H1 (cell line): ENCODE measurements around the gene MCF2L2. TPM values are rescaled to one million over a fixed set of nuclear protein-coding genes. Genes with fewer than 3 reads are reported as not detected.

Experiments used
- CTCF ChIA-PET: fragments of 300-600 bp; sonication (Branson Sonifier 250); formaldehyde crosslinking; loops from one replicate; lab custom pipeline; 2021; ENCODE audit not compliant: partially characterized antibody; lab: Charles Lee
- POLR2A ChIA-PET: fragments of 300-600 bp; sonication (Branson Sonifier 250); formaldehyde crosslinking; loops from one replicate; lab custom pipeline; 2021; ENCODE audit warnings: inconsistent platforms; ENCODE audit not compliant: partially characterized antibody; lab: Charles Lee
- DNase-seq, 2 experiments: peaks; one replicate each; pipeline versions ENCODE4 v3.0.0 to v3.0.0-alpha.2; 2010 to 2022; ENCODE audit warnings: low spot score in 2 of 2, low read depth in 1 of 2, mixed read lengths in 1 of 2
- FAIRE-seq: peaks from 2 replicates; lab custom pipeline; 2011; peaks lifted over from hg19 to GRCh38; lab: Jason Lieb, UNC
- H2AFZ ChIP-seq: 2 replicates; pipeline ENCODE4 v1.8.1; 2012; ENCODE audit warnings: low read length, inconsistent platforms
- H2AK5ac ChIP-seq: 2 replicates; pipeline ENCODE4 v1.6.1; 2013; ENCODE audit warnings: low read depth, low read length
- H2BK120ac ChIP-seq: replicated peaks from 2 replicates; pipeline ENCODE3; 2013; ENCODE audit warnings: low read depth, low read length, inconsistent platforms
- H2BK12ac ChIP-seq: 2 replicates; pipeline ENCODE4 v1.6.1; 2013; ENCODE audit warnings: low read depth, low read length
- H2BK15ac ChIP-seq: 2 replicates; pipeline ENCODE4 v1.6.1; 2013; ENCODE audit warnings: low read length
- H2BK20ac ChIP-seq: 2 replicates; pipeline ENCODE4 v1.6.1; 2013; ENCODE audit warnings: low read length
- H2BK5ac ChIP-seq: 2 replicates; pipeline ENCODE4 v1.6.1; 2013; ENCODE audit warnings: low read depth, low read length
- H3K14ac ChIP-seq: 2 replicates; pipeline ENCODE4 v1.6.1; 2013; ENCODE audit warnings: inconsistent platforms; ENCODE audit not compliant: insufficient read length
- H3K18ac ChIP-seq: 2 replicates; pipeline ENCODE4 v1.6.1; 2013; ENCODE audit warnings: low read length; ENCODE audit errors: extremely low read depth
- H3K23ac ChIP-seq: 2 replicates; pipeline ENCODE4 v1.6.1; 2013; ENCODE audit warnings: inconsistent platforms; ENCODE audit not compliant: insufficient read length
- H3K23me2 ChIP-seq: 2 replicates; pipeline ENCODE4 v1.6.1; 2013; ENCODE audit warnings: low read depth, low read length
- H3K27ac ChIP-seq: 2 replicates; pipeline ENCODE4 v1.6.1; 2011; ENCODE audit warnings: low read depth, low read length, inconsistent platforms
- H3K27me3 ChIP-seq, 4 experiments: replicated peaks in 1 of 4; 1 replicate in 1 of 4; 2 replicates in 3 of 4; pipeline versions ENCODE4 v1.6.1 to v1.8.1; 2011 to 2013; ENCODE audit warnings: low read length in 3 of 4, mild to moderate bottlenecking in 3 of 4, inconsistent platforms in 2 of 4, mixed read lengths in 2 of 4, moderate library complexity in 1 of 4; ENCODE audit not compliant: control insufficient read depth in 3 of 4, insufficient read depth in 3 of 4; ENCODE audit errors: extremely low read depth in 1 of 4
- H3K36me3 ChIP-seq, 4 experiments: 2 replicates each; pipeline versions ENCODE4 v1.6.1 to v1.8.1; 2011 to 2013; ENCODE audit warnings: mild to moderate bottlenecking in 4 of 4, low read length in 3 of 4, moderate library complexity in 2 of 4, control low read depth in 1 of 4, inconsistent platforms in 1 of 4; ENCODE audit not compliant: insufficient read depth in 4 of 4, control insufficient read depth in 2 of 4
- H3K4ac ChIP-seq: replicated peaks from 2 replicates; pipeline ENCODE3; 2013; ENCODE audit warnings: low read length, low read depth, mixed read lengths, inconsistent platforms; ENCODE audit not compliant: insufficient read length
- H3K4me1 ChIP-seq, 4 experiments: replicated peaks in 1 of 4; 1 replicate in 1 of 4; 2 replicates in 3 of 4; pipeline versions ENCODE4 v1.6.1 to v1.8.1; 2011 to 2013; ENCODE audit warnings: low read length in 3 of 4, inconsistent platforms in 2 of 4, mixed read lengths in 1 of 4; ENCODE audit not compliant: insufficient read depth in 4 of 4, control insufficient read depth in 3 of 4
- H3K4me2 ChIP-seq, 2 experiments: 2 replicates each; pipeline versions ENCODE4 v1.6.1 to v1.8.1; 2011 to 2013; ENCODE audit warnings: low read depth in 2 of 2, low read length in 2 of 2, control low read depth in 1 of 2, inconsistent platforms in 1 of 2, mild to moderate bottlenecking in 1 of 2; ENCODE audit not compliant: insufficient read depth in 1 of 2
- H3K4me3 ChIP-seq, 4 experiments: fragments of 200-600, 300-600 bp in 1 of 4; sonication (generic), shearing (Covaris generic), sonication (Bioruptor Twin) in 1 of 4; 2 replicates each; pipeline versions ENCODE4 v1.5.1 to v1.8.1; 2011 to 2016; ENCODE audit warnings: low read length in 4 of 4, low read depth in 3 of 4, control low read depth in 2 of 4, inconsistent platforms in 2 of 4, mild to moderate bottlenecking in 2 of 4, mixed read lengths in 1 of 4, moderate library complexity in 1 of 4; ENCODE audit not compliant: insufficient read depth in 2 of 4; ENCODE audit errors: extremely low read depth in 1 of 4
- H3K56ac ChIP-seq: replicated peaks from 2 replicates; pipeline ENCODE3; 2013; ENCODE audit warnings: low read depth, mild to moderate bottlenecking, mixed read lengths, low read length, inconsistent platforms; ENCODE audit not compliant: insufficient read length
- H3K79me1 ChIP-seq: 2 replicates; pipeline ENCODE4 v1.6.1; 2013; ENCODE audit warnings: low read depth, low read length, control low read depth
- H3K79me2 ChIP-seq, 2 experiments: 2 replicates each; pipeline versions ENCODE4 v1.6.1 to v1.8.1; 2012 to 2013; ENCODE audit warnings: low read length in 2 of 2, mild to moderate bottlenecking in 2 of 2, inconsistent platforms in 1 of 2; ENCODE audit not compliant: insufficient read depth in 2 of 2, control insufficient read depth in 1 of 2
- H3K9ac ChIP-seq, 4 experiments: replicated peaks in 1 of 4; 1 replicate in 1 of 4; 2 replicates in 3 of 4; pipeline versions ENCODE4 v1.6.1 to v1.8.1; 2011 to 2013; ENCODE audit warnings: low read depth in 3 of 4, low read length in 3 of 4, control low read depth in 2 of 4, mild to moderate bottlenecking in 2 of 4, moderate library complexity in 2 of 4, inconsistent platforms in 1 of 4; ENCODE audit errors: extremely low read depth in 1 of 4
- H3K9me3 ChIP-seq, 2 experiments: 2 replicates each; pipeline versions ENCODE4 v1.6.1 to v1.8.1; 2012 to 2013; ENCODE audit warnings: mild to moderate bottlenecking in 2 of 2, moderate library complexity in 2 of 2, control low read depth in 1 of 2, inconsistent platforms in 1 of 2, low read depth in 1 of 2, low read length in 1 of 2, mixed read lengths in 1 of 2; ENCODE audit not compliant: insufficient read depth in 2 of 2
- H4K20me1 ChIP-seq, 2 experiments: replicated peaks in 1 of 2; 2 replicates each; pipeline versions ENCODE3 to v1.8.1; 2011 to 2013; ENCODE audit warnings: inconsistent platforms in 2 of 2, low read length in 2 of 2, mild to moderate bottlenecking in 1 of 2; ENCODE audit not compliant: insufficient read depth in 2 of 2, control insufficient read depth in 1 of 2
- H4K5ac ChIP-seq: 2 replicates; pipeline ENCODE4 v1.6.1; 2013; ENCODE audit warnings: low read length, low read depth, mixed read lengths, inconsistent platforms; ENCODE audit not compliant: insufficient read length
- H4K8ac ChIP-seq: 2 replicates; pipeline ENCODE4 v1.8.0; 2013; ENCODE audit warnings: mild to moderate bottlenecking, moderate library complexity, low read length, inconsistent platforms; ENCODE audit not compliant: insufficient read depth; ENCODE audit errors: extremely low read depth
- H4K91ac ChIP-seq: replicated peaks from 2 replicates; pipeline ENCODE3; 2013; ENCODE audit warnings: low read length, mixed read lengths, inconsistent platforms; ENCODE audit not compliant: insufficient read length
- ATF3 ChIP-seq: IDR thresholded peaks from 2 replicates; pipeline ENCODE4 v1.6.1; 2011; ENCODE audit warnings: low read depth, mild to moderate bottlenecking, low read length; ENCODE audit not compliant: insufficient read depth
- CBX5 ChIP-seq: fragments of 300-800, 300-1000 bp; sonication (generic); IDR thresholded peaks from 2 replicates; pipeline ENCODE4 v1.7.1; 2016; ENCODE audit warnings: antibody characterized with exemption, low read length, low read depth
- CEBPB ChIP-seq: IDR thresholded peaks from 2 replicates; pipeline ENCODE4 v1.6.1; 2012; ENCODE audit warnings: low read depth, low read length
- CREB1 ChIP-seq: IDR thresholded peaks from 2 replicates; pipeline ENCODE4 v1.6.1; 2012; ENCODE audit warnings: inconsistent platforms
- CTBP2 ChIP-seq: IDR thresholded peaks from 2 replicates; pipeline ENCODE4 v1.7.0; 2011; ENCODE audit warnings: borderline replicate concordance, mild to moderate bottlenecking, moderate library complexity, mixed read lengths, low read length; ENCODE audit not compliant: insufficient read depth, insufficient read length
- FOSL1 ChIP-seq: IDR thresholded peaks from 2 replicates; pipeline ENCODE4 v1.6.1; 2011; ENCODE audit warnings: mild to moderate bottlenecking, low read depth, low read length, moderate library complexity; ENCODE audit not compliant: insufficient read depth
- HDAC2 ChIP-seq, 2 experiments: fragments of 300-600 bp in 1 of 2; sonication (generic) in 1 of 2; IDR thresholded peaks; 2 replicates each; pipeline ENCODE4 v1.6.1; 2011 to 2012; ENCODE audit warnings: low read depth in 2 of 2, low read length in 2 of 2, mild to moderate bottlenecking in 2 of 2, moderate library complexity in 2 of 2, borderline replicate concordance in 1 of 2, inconsistent platforms in 1 of 2
- JUN ChIP-seq: IDR thresholded peaks from 2 replicates; pipeline ENCODE4 v1.6.1; 2011; ENCODE audit warnings: low read depth, mild to moderate bottlenecking, improper control_type of control experiment, low read length
- NANOG ChIP-seq: IDR thresholded peaks from 2 replicates; pipeline ENCODE4 v1.6.1; 2011; ENCODE audit warnings: low read length, low read depth, mild to moderate bottlenecking, inconsistent platforms; ENCODE audit not compliant: insufficient read depth, poor library complexity, severe bottlenecking
- SRF ChIP-seq: IDR thresholded peaks from 2 replicates; pipeline ENCODE4 v1.6.1; 2011; ENCODE audit warnings: mild to moderate bottlenecking, low read depth, low read length, moderate library complexity
- TEAD4 ChIP-seq: IDR thresholded peaks from 2 replicates; pipeline ENCODE4 v1.6.1; 2012; ENCODE audit warnings: low read depth, low read length, inconsistent platforms, mixed read lengths
- ZNF274 ChIP-seq: IDR thresholded peaks from 2 replicates; pipeline ENCODE4 v1.7.0; 2012; ENCODE audit warnings: low read length, borderline replicate concordance; ENCODE audit errors: extremely low read depth
- WGBS, 2 experiments: shearing (Covaris generic) in 1 of 2; methylation state at CpG; one replicate each; pipeline versions ENCODE4 v1.1.6 to v1.1.7; 2013 to 2015; ENCODE audit warnings: low lambda C conversion rate in 2 of 2, mixed read lengths in 2 of 2, inconsistent platforms in 1 of 2, low coverage in 1 of 2, missing lambda C conversion rate in 1 of 2; ENCODE audit not compliant: insufficient replicate concordance in 2 of 2, insufficient coverage in 1 of 2, insufficient read length in 1 of 2; ENCODE audit errors: extremely low coverage in 1 of 2, missing lambda C conversion rate in 1 of 2; 5-methylcytosine and 5-hydroxymethylcytosine counted together
- polyA plus RNA-seq, 7 experiments: library from polyadenylated mRNA; depleted of rRNA in 3 of 7; stranded (reverse) in 5 of 7; unstranded in 2 of 7; fragments of >200 nt in 5 of 7; fragments of 200-250 nt in 2 of 7; gene quantifications; 1 replicate in 5 of 7; 2 replicates in 1 of 7; 4 replicates in 1 of 7; pipeline versions ENCODE4 v1.2.1 to v1.2.3, GENCODE V29; 2011 to 2013; ENCODE audit warnings: missing spikeins in 2 of 7, mixed read lengths in 2 of 7
- total RNA-seq: library from RNA; stranded (reverse); fragmentation: NEBNext Ultra II Directional; extraction: Animal tissue kit (Norgen Biotek cat#: 25700); gene quantifications from 2 replicates; pipeline ENCODE4 v1.2.1, GENCODE V29; 2021

The MCF2L2 gene
- total and polyA plus RNA-seq, 2 of the 8 experiments (the other 6 are each of a cell fraction or from before 2014, with no cell fraction given): 4.1 to 13.7 TPM

GRCh38 chr3:183317271-183317670 is 111.1 kb downstream of the MCF2L2 start:
- Histone ChIP-seq H3K56ac (no peak overlapping the region), H3K23ac (no peak overlapping the region), H4K20me1 (no peaks in the 10 kb centered on the region), H3K4ac (no peak overlapping the region), H3K18ac (no peak overlapping the region), H4K5ac (no peak overlapping the region), H2AFZ (no peak overlapping the region), H3K79me2 (no peaks in the 10 kb centered on the region), H3K36me3 (no peaks in the 10 kb centered on the region), H2BK5ac (no peak overlapping the region), H2BK20ac (no peak overlapping the region), H2BK12ac (no peak overlapping the region), H2BK120ac (no peak overlapping the region), H2BK15ac (no peak overlapping the region), H3K9ac (no peak overlapping the region), H3K27me3 (no peaks in the 10 kb centered on the region), H3K14ac (no peak overlapping the region), H3K4me1 (peaks cover 0 to 2% (median 0%) of the 10 kb centered on the region in 4 experiments; a peak in 2 of 7 replicates), H3K9me3 (no peaks in the 10 kb centered on the region), H3K27ac (no peak overlapping the region), H4K8ac (no peak overlapping the region), H3K4me3 (no peak overlapping the region), H3K4me2 (no peak overlapping the region), H3K79me1 (no peaks in the 10 kb centered on the region), H3K23me2 (no peaks in the 10 kb centered on the region), H2AK5ac (no peak overlapping the region), H4K91ac (no peak overlapping the region)
- DNase-seq (no peak), FAIRE-seq (no peak)
- POLR2A ChIA-PET: no interaction called here
- WGBS, 2 experiments: 90% methylated on average over 8 of the region's 8 CpGs; no CpG with 5 or more reads in 1 of the 2 experiments
- TF ChIP-seq CTBP2 (no peak), ZNF274 (no peak), SRF (no peak), CREB1 (no peak), HDAC2 (IDR thresholded peaks at IDR 0.05; ENCODE audit: borderline replicate concordance in 1 of 2, low read depth in 2 of 2, low read length in 2 of 2) (no peak), NANOG (no peak), CEBPB (no peak), FOSL1 (no peak), TEAD4 (no peak), ATF3 (no peak), JUN (no peak), CBX5 (no peak)
- CTCF ChIA-PET: interaction anchor here (0.6 kb wide), 1 partner anchor 77 kb away, joined by 3 read pairs; no protein-coding TSS in a partner anchor
